LoVo (cell line): ENCODE measurements around the gene NFATC1.

Source experiments
- DNase-seq: peaks from one replicate; pipeline ENCODE4 v3.0.0-alpha.2; 2016; ENCODE audit warnings: low spot score

Gene NFATC1

DNA sequence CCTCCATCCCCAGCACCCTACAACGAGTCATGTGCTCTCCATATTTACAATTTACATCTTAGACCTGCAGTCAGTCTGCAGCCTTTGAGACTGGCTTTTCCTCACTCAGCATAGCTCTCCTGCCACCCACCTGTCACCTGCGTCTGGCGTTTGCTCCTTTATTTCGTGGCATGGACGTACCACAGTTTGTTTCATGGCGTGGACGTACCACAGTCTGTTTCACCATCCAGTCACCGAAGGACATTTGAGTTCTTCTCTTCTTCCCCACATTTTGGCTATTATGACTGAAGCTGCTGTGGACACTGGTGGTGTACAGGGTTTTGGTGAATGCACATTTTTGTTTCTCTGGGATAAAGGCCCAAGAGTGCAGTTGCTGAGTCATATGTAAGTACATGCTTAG lies 142.0 kb downstream of the NFATC1 start:
- no peak for DNase-seq

DNA sequence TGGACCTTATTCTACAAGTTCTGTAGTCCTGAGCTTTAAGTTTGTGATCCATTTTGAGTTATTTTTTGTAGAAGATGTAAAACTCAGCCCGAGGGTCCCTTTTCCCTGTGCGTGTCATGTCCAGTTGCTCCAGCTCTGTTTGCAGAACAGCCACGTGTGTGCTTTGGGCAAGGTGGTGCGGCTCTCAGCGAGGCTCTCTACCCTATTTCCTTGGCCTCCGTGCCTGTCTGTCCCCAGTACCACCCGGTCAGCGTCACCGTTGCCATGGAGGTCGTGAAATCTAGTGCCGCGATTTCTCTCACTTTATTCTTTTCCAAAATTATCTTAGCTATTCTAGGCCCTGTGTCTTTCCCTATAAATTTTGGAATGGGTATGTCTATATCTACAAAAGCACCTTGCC lies 142.9 kb downstream of the NFATC1 start:
- no peak for DNase-seq

DNA sequence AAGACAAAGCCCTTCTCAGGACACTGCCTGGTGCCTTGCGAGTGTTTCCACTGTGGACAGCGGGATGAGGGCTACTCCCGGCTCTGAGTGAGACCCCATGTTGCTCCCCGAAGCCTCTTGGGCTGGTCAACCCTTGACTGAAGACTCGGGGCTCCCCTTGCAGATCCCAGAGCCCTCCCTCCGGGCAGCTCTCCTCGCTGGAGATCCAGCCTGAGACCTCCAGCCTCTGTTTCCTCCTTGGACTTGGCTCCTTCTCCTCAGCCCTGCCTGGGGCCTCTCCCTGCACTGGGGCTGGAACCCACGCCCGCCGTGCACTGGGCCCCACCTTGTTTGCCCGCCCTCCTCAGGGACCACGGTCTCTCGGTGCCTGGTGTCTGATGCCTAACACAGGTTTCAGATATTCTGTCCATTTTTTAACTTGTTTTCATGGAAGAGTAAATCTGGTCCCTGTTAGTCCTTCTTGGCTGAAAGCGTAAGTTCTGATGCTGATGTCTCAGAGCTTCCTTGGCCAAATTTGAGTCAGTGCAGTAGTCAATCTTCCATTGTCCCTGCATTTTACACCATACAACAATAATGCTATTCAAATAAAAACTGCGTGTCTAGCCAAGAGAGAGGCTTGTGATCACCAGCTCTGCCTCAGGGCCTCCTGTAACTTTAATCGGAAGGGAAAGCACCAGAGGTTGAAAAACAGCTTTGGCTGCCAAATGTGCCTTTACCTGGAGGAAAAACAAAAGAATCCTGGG lies 144.6 kb downstream of the NFATC1 start:
- DNase-seq, result no peak

DNA sequence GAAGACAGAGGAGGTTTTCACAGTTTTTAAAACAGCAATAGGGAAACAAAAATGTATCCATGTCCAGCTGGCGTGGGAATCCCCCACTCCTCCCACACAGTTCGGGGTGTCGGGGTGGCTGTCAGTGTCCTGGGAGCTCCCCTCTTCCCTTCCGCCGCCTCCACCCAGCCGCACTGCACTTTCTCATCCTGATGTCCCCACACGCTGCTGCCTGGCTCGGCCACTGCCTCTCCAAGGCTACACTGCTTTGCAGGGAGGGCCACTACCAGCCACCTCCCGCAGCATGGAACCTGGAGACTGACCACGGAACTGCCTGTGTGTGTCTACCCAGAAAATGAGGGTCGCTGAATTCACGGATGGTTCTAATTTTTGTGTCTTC lies 145.2 kb downstream of the NFATC1 start:
- no peak for DNase-seq

DNA sequence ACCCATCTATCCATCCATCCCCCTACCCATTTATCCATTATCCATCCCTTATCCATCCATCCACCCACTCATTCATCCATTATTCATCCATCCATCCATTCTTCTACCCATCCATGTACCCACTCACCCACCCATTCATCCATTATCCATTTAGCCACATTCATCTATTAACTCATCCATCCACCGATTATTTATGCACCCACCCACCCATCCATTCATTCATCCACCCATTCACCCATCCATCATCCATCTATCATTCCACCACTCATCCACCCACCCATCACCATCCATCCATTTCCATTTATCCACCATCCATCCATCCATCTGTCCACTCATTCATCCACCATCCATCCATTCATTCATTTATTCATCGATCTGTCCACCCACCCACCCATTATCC lies 146.5 kb downstream of the NFATC1 start:
- no peak for DNase-seq

DNA sequence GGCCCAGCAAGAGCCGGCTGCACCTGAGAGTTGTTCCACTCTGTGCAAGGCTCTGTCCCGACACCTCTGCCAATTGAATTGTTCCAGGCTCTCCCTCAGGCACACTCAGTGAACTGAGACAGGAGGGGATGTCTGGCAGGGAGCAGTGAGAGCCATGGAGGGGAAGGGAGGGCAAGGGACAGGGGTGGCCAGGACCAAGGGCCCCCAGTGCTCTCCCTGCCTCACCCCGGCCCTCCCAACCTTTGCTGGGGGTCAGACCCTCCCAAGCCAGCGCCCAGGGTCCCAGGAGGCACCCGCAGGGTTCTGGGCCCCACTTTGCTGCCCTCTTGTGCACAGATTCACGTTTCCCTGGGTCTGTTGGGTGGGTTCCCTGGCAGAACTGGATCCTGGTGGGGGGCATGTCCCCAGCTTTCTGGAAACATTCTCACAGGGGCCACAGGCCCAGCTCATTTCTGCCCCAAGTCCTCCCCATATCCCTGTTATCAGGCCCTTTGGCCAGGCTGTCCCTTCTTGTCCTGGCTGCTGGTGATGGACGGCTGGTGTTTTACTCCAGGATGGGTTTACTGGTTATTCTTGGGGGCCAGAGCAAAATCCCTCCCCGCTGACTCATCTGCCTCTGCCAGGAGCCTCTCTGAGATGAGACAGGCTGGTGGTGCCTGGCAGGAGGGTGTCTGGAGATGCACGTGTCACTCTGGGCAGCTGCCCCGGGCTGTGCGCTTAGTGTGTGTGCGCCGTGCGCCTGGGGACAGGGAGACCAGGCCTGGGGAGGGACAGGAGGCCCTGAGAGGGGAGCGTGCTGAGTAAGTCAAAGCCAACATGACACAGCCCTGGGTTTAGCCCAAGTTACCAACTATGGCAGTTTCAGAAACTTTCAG lies 147.4 kb downstream of the NFATC1 start:
- no peak for DNase-seq

DNA sequence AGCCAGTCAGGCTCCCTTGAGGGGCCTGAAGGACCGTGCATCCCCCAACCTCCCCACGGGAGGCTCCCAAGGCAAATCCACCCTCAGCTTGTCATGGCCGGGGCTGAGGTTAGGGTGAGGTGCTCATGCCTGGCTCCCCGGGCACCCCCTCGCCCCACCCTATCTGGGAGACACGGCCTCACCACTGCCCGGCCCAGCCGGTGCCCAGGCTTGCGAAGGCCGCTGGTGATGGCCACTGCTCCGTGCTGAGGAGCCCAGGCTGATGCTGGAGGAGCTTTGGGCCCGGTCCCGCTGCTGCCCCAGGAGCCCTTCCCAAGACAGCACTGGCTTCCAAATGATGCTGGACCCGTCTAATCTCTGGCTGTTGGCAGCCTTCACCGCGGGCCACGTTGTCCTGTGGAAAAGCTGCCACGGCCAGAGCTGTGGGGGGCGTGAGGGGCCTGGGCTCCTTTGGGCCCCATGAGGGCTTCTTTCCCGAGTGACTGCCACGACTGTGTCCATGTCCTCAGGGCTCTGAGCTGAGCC lies 148.2 kb downstream of the NFATC1 start:
- DNase-seq, result no peak

DNA sequence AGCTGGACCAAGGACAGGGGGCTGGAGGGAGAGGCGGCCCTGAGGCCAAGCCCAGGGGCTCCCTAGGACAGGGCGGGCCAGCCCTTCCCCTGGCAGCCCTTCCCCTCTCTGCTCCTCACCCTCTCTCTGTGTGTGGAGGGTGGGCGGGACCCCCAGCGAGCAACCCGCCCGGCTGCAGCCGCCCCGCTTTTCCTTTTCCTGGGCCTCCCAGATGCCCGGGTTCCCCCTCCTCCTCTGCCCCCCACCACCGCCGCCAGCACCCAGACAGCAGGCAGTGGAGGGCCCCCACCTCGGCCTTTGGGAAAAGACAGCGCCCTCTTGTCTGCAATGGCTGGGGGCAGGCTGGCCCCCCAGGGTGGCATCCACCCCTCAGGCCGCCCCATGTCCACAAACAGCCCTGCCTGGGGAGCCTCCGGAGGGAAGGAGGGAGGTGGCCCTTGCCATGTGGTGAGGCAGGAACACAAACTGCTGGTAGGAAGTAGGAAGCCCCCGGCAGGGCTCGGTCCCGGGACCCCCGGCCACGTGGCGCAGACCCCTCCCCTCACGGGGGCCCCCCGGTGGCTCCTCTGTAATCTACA lies 148.7 kb downstream of the NFATC1 start:
- DNase-seq, result no peak

DNA sequence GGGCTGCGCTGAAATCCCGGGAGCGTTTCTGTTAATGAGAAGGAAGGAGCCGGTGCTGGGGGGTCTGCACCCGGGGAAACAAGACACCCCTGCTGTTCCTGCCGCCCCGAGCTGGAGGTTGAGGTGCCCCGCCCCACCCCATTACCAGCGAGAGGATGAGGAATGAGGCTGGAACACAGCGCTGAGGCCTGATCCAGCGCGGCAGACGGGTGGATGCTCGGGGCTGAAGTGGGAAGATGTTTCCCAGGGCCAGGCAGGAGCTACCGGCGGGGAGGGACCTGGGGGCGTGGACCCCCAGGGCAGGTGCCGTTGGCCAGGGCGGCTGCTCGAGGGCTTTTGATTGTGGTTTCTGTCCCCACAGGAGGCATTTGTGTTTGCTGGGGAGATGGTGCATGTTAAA lies 149.5 kb downstream of the NFATC1 start:
- DNase-seq, result no peak

DNA sequence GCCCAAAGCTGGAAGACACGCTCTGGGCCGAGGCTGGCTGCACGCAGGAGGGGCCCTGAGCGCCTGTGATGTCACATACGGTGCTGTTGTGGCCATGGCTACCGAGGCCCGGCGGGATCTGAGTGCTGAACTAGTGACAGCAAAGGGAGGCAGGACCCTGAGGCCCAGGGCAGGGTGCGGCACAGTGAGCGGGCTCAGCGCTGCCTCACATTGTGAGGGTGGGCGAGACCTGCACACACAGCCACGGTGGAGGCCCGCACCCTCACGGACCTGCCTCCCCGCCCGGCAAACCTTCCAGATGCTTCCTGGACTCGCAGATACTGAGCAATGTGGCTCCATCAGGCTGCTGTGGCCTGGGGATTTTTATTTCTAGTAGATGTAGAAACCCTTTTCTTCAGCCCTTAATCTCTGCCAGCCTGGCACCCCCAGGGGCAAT lies 150.0 kb downstream of the NFATC1 start:
- DNase-seq, result no peak

DNA sequence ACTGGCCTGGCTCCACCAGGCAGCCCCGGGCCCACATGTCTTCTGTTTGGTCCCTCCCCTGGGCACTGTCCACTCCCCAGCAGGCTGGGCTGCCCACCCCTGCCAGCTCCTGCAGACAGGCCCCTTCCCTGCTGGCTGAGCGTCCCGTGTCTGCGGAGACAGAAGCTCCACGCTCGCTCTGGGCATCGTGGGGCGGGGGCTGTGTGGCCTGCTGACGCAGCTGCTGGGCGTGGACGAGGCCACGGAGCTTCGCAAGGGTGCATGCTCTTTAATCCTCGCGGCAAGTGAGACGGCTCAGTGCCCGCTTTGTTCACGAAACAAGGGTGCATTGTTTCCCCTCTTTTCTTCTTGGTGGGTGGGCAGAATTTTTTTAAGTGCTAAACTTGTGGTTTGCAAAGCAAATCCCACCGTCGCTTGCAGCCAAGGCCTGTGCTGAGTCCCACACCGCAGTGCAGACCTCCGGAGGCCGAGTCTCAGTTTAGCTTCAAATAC lies 151.1 kb downstream of the NFATC1 start:
- no peak for DNase-seq

DNA sequence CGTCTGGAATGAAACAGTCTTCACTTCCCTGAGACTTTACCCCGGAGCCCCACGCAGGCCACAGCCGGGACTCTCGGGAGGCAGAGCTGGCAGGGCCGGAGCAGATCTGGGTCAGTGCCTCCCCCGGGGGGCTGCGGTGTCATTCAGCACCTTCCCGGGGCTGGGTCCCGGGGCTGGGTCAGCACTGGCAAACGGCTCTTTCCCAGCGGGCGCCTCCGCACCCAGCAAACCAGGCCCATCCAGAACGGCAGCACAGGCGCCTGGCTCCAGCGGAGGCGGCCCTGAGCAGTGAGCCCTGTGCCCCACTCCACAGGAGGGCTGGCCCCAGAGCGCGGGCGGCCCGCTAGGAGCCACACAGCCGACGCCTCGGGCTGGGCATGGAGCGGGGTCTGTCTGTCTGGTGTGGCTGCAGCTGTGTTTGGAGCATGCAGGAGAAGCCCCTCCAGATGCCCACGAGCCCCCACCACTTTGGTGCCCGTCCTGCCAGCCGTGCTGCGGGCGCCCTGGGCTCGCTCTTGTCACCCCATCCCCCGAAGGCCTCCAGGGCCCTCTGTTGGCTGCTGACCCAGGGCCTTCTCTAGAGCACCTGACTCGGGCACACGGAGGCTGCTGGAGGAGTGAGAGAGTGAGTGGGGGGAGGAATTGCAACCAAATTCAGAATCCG lies 151.8 kb downstream of the NFATC1 start:
- no peak for DNase-seq

DNA sequence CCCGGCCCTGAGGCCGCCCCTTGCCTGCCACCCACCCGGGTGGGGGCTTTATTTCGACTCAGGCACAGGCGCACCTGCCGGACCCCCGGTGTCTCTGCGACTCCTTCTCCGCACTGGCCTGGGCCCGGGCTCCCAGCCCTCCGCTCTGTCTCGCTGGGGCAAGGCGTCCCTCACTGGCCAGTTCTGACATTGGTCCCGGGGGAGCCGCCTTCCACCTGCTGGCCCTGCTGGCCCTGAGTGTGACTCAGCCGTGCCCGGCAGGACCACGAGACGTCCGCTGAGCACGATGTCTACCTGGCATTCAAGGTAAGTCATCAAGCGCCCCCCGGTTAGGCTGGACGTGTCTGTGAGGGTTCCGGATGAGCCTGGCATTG lies 152.3 kb downstream of the NFATC1 start:
- DNase-seq, result no peak

DNA sequence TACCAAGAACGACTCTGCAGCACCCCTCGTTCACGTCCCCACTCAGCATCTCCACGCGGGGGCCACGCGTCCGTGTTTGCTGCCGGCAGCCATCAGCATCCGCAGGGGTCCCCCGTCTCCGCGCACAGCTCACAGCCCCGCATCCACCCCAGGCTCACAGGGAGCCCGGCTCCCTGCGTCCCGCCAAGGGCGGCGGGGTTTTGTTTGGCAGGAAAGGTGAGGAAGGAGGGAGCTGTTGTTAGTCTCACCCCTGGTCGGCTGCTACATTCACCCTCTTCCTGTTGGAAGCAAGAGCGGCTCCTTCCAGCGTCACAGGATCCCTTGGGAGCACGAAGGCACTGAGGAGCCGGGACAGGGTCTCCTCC lies 152.9 kb downstream of the NFATC1 start:
- DNase-seq, result no peak

DNA sequence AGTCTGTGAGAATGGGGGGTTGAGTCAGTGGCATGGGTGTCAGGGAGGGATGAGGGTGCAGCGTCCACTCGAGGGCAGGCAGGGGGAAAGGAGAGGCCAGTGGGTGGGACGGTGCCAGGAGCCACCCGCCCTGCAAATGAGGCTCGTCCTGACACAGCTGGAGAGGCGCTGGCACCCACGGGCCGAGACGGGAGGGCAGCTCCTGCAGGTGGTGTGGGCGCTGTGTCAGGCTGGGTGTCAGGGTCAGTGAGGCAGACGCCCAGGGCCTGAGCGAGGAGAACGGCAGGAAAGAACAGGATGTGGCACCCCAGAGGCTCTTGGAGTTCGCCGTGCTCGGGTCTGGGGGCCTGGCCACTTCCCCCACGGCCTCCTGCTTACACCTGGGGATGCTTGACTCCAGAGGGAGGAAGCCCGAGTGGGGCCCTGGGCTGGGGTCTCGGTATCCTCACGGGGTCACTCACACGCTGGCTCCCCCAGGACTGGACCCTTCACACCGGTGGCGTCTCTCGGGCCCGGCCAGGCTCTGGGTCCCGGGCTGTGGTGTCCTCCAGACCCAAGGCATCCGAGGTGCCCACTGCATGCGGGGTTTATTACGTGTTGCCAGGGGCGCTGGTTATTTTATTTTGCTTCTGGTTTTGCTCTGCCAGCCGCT lies 153.4 kb downstream of the NFATC1 start:
- DNase-seq, result no peak

DNA sequence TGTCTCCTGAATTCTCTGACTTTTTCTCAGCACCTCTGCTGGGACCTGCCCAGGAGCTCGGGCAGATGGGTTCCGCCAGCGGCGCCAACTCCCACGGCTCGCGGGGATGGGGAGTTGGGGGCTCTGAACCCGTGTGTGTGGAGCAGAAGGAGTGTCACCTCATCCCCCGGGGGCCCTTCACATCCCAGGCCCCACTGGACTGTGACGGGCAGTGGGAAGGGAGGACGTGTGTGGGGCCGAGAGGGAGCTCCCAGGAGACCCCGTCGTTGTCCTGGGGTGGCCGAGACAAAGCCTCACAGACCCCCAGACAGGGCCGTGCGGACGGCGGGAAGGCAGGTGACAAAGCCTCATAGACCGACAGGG lies 153.9 kb downstream of the NFATC1 start:
- DNase-seq, result no peak

DNA sequence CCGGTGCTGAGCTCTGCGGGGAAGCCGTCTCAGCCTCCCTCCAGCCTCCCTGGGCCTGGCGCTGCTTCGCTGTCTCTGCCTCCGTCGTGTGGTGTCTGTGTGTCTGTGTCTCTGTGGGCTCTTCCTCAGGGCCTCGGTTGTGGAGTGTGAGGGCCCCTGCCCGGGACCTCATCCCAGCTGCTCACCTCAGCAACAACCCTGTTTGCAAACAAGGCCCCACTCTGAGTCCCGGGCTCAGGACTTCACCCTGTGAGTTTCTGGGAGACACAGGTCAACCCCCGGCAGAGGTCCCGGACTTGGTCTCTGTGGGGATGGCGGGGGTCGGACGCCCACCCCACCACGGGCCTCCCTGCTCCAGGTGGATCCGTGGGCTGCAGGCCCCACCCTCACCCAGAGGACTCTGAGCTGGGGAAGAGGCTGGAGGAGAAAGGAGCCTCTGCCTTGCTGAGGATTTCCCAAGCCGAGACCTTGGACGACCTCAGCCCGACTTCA lies 156.5 kb downstream of the NFATC1 start:
- no peak for DNase-seq

DNA sequence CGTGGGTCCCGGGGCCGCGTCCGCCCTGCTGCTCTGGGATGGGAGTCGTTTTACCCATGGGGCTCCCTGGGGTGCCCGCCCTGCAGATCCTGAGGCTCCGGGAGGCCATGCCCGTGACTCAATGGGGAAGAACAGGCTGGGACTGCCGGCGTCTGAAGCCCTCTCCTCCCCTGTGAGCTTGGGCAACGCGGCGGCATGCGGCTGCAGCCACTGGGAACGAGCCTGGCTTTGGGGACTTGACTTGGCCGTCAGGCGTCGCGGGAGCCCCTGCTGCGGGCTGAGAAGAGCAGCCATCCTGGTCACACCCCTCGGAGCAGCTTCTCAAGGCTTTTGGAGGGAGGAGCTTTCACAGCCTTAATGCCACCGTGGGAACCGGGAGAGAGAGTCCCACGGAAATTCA lies 157.0 kb downstream of the NFATC1 start:
- DNase-seq, result no peak

DNA sequence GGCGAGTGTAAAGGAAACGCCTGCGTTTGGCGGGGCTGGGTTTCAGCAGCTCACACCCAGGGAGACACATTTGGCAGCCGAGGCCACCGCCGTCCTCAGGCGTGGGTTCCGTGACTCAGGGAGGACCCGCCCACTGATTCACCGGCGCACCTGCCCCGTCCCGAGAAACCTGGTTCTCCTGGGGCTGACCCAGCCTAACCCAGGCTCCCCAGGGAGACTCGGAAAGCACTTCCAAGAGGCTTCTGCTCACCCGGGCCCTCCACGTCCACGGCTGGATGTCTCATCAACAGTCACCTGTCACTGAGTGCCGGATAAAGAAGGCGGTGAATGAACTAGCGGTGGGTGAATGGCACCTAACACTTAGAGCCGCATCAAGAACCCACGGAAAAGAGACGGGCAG lies 157.4 kb downstream of the NFATC1 start:
- peak; percentile 11 for DNase-seq

DNA sequence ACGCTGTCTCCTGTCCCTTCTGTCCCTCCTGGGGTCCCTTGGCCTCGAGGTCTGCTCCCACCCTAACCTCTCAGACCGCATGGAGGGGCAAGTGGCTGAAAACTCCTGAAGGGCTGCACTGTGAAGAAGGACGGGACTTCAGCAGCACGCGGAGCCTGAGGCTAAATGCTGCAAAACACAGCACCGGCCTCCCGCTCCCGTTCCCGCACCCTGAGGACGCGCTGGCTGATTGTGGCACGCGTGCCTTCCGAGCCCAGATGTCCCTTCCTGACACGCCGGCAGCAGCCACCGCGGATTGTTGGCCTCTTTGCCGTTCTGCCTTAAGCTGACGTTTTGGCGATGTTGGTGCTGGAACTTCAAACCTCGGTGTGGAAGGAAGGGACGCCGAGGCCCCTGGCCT lies 158.0 kb downstream of the NFATC1 start:
- no peak for DNase-seq

DNA sequence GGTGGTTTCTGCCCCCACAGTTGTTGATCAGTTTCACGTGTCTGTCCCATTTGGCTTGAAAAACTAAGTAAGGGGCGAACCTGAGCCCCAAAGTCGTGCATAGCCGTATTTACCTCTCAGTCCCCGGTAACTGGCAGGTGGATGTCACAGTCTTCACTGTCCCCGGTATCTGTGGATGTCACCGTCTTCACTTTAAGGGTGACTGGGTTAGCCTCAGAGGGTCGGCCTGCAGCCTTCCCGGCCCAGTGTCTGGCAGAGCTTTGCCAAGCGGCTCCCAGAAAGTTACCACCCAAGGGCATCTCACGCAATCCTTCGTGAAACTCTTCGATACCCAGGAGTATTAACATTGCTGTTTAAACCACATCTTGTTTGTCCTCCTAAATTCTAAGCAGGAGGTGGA lies 158.6 kb downstream of the NFATC1 start:
- no peak for DNase-seq
